SU-DHL-6 (cell line): ENCODE results near the gene HK1.

ENCODE experiments used
- H2AFZ ChIP-seq: fragments of 200-600 bp; sonication (generic); 2 replicates; pipeline ENCODE4 v1.6.1; 2014; ENCODE audit warnings: low read depth, mild to moderate bottlenecking, moderate library complexity, mixed read lengths, antibody characterized with exemption, low read length; ENCODE audit not compliant: severe bottlenecking
- H3F3A ChIP-seq: fragments of 200-600 bp; shearing (Covaris generic); 2 replicates; pipeline ENCODE4 v1.6.0; 2016; ENCODE audit warnings: antibody characterized with exemption, mild to moderate bottlenecking; ENCODE audit not compliant: insufficient read depth
- H3K27ac ChIP-seq: fragments of 200-600 bp; sonication (generic); 2 replicates; pipeline ENCODE4 v1.5.1; 2016; ENCODE audit warnings: low read depth, mild to moderate bottlenecking, low read length, moderate library complexity, mixed read lengths
- H3K27me3 ChIP-seq: fragments of 200-600 bp; sonication (generic), shearing (Covaris generic); 2 replicates; pipeline ENCODE4 v1.6.0; 2014; ENCODE audit warnings: mild to moderate bottlenecking, low read length
- H3K36me3 ChIP-seq: fragments of 200-600 bp; sonication (generic); 2 replicates; pipeline ENCODE4 v1.6.1; 2014; ENCODE audit warnings: mild to moderate bottlenecking, low read length, mixed read lengths
- H3K4me2 ChIP-seq: fragments of 300-600, 200-600 bp; shearing (Covaris generic), sonication (generic); 2 replicates; pipeline ENCODE4 v1.6.0; 2014; ENCODE audit warnings: low read length, low read depth, mild to moderate bottlenecking; ENCODE audit not compliant: poor library complexity, severe bottlenecking
- H3K4me3 ChIP-seq: fragments of 200-600 bp; sonication (generic); 2 replicates; pipeline ENCODE4 v1.5.1; 2014; ENCODE audit warnings: antibody characterized with exemption, low read length, mild to moderate bottlenecking, mixed read lengths; ENCODE audit not compliant: insufficient read depth, poor library complexity, severe bottlenecking
- H3K79me2 ChIP-seq: fragments of 200-600 bp; sonication (generic); 2 replicates; pipeline ENCODE4 v1.6.1; 2014; ENCODE audit warnings: mild to moderate bottlenecking, low read length, moderate library complexity; ENCODE audit not compliant: insufficient read depth
- H3K9ac ChIP-seq: fragments of 200-600 bp; sonication (generic); 2 replicates; pipeline ENCODE4 v1.7.0; 2014; ENCODE audit warnings: mild to moderate bottlenecking, low read length
- H3K9me2 ChIP-seq: fragments of 200-600 bp; sonication (generic); replicated peaks from 2 replicates; pipeline ENCODE4 v1.6.1; 2014; ENCODE audit warnings: low read length; ENCODE audit not compliant: insufficient read depth
- H3K9me3 ChIP-seq: fragments of 200-600 bp; sonication (generic); 2 replicates; pipeline ENCODE4 v1.6.1; 2014; ENCODE audit warnings: low read length, mixed read lengths; ENCODE audit not compliant: insufficient read depth
- H4K20me1 ChIP-seq: fragments of 200-600 bp; sonication (generic); 2 replicates; pipeline ENCODE4 v1.6.1; 2014; ENCODE audit warnings: low read depth, mild to moderate bottlenecking, antibody characterized with exemption, low read length, moderate library complexity, mixed read lengths
- CTCF ChIP-seq: fragments of 200-600 bp; sonication (generic); IDR thresholded peaks from one replicate; pipeline ENCODE4 v1.5.1; 2017; ENCODE audit warnings: antibody characterized with exemption, mild to moderate bottlenecking, low read length, moderate library complexity; ENCODE audit not compliant: insufficient read depth, poor library complexity, severe bottlenecking
- EZH2phosphoT487 ChIP-seq: fragments of 200-600 bp; sonication (generic), shearing (Covaris generic); conservative IDR thresholded peaks from 2 replicates; pipeline ENCODE4 v1.6.1; 2018; ENCODE audit warnings: mild to moderate bottlenecking, antibody characterized with exemption, low read length, moderate library complexity, mixed read lengths

Gene HK1

GRCh38 chr10:69343905-69344304, 65.6 kb downstream of the HK1 start:
- H3K79me2 ChIP-seq = no peaks in the 10 kb centered on the region; the same call in 1 of the 2 replicates
- H3K4me2 ChIP-seq = no peak overlapping the region
- H3K9ac ChIP-seq = no peak overlapping the region
- H3F3A ChIP-seq = no peaks in the 10 kb centered on the region
- H3K27ac ChIP-seq = no peak overlapping the region
- no peak overlapping the region for H2AFZ ChIP-seq
- no peak overlapping the region for H3K4me3 ChIP-seq
- H3K36me3 ChIP-seq = no peaks in the 10 kb centered on the region
- no peaks in the 10 kb centered on the region for H3K27me3 ChIP-seq
- H4K20me1 ChIP-seq = no peaks in the 10 kb centered on the region
- H3K9me3 ChIP-seq = no peaks in the 10 kb centered on the region
- no peaks in the 10 kb centered on the region for H3K9me2 ChIP-seq
- no peak for TF ChIP-seq EZH2phosphoT487
- no peak for TF ChIP-seq CTCF

DNA sequence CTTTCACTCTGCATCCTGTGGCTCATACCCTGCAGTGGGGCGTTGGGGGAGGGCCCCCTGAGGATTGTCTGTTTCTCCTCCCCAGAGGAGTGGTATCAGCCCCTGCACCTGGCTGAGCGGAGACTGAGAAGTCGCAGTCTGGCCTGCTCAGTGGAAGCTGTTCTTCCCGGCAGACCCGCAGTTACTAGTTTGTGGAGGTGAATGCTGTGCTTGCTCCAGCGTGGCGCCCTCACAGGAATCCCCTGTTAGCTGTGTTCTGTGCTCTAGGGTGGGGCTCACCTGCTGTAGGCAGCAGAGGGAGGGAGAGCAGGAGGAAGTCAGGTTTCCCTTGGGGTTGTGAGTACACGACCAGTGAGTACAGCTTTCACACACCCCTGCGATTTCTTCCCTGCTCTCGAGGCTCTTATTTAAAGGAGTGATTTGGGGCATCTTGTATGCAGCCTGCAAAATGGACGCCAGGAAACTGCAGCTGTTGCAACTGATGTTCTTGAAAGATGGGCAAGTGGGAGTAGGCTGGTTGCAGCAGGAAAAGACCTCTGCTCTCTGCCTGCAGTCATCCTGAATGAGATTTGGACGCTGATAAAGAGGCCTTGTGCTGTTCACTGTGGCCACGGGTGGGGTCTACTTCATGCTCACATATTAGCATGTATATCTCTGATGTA, 66.4 kb downstream of the HK1 start:
- H3K36me3 ChIP-seq = no peaks in the 10 kb centered on the region
- no peaks in the 10 kb centered on the region for H3K9me3 ChIP-seq
- H4K20me1 ChIP-seq = no peaks in the 10 kb centered on the region
- TF ChIP-seq CTCF (no peak), EZH2phosphoT487 (no peak)
- H3K4me2 ChIP-seq = no peak overlapping the region
- no peak overlapping the region for H3K27ac ChIP-seq
- no peaks in the 10 kb centered on the region for H3K27me3 ChIP-seq
- H3K9ac ChIP-seq = no peak overlapping the region
- no peaks in the 10 kb centered on the region for H3F3A ChIP-seq
- no peaks in the 10 kb centered on the region; the same call in 1 of the 2 replicates for H3K79me2 ChIP-seq
- no peaks in the 10 kb centered on the region for H3K9me2 ChIP-seq
- H3K4me3 ChIP-seq = no peak overlapping the region
- H2AFZ ChIP-seq = no peak overlapping the region

- Histone ChIP-seq H3K36me3 (no peaks in the 10 kb centered on the region), H3K27ac (no peak overlapping the region), H3K79me2 (no peaks in the 10 kb centered on the region; the same call in 1 of the 2 replicates)
Measured at GRCh38 chr10:69345402-69345801, 67.1 kb downstream of the HK1 start.

More at GRCh38 chr10:69345402-69345801, 67.1 kb downstream of the HK1 start:
- Histone ChIP-seq H3K9ac (no peak overlapping the region), H3F3A (no peaks in the 10 kb centered on the region), H3K27me3 (no peaks in the 10 kb centered on the region), H4K20me1 (no peaks in the 10 kb centered on the region), H3K4me3 (no peak overlapping the region), H3K4me2 (no peak overlapping the region), H3K9me2 (no peaks in the 10 kb centered on the region), H3K9me3 (no peaks in the 10 kb centered on the region), H2AFZ (no peak overlapping the region)
- TF ChIP-seq CTCF (no peak), EZH2phosphoT487 (no peak)
